Memory B cell (primary cell): ENCODE measurements around the gene CDC26.

Experiments
- ATAC-seq: fragments of 150-1000 bp; cut with Tn5 transposase; 2 replicates; pipeline ENCODE4 v1.10.0; 2021; ENCODE audit warnings: low read depth, mild to moderate bottlenecking, moderate library complexity
- DNase-seq, 2 donors: peaks; one replicate each; pipeline ENCODE4 v3.0.0; 2022; ENCODE audit warnings: low spot score in 2 of 2
- H3K27ac Mint-ChIP-seq: one replicate; pipeline ENCODE4 v1.8.0; 2022; ENCODE audit warnings: mild to moderate bottlenecking, moderate library complexity, mixed read lengths
- H3K27me3 Mint-ChIP-seq: one replicate; pipeline ENCODE4 v1.8.0; 2022; ENCODE audit warnings: mixed read lengths
- H3K36me3 Mint-ChIP-seq: one replicate; pipeline ENCODE4 v1.8.0; 2022; ENCODE audit warnings: mild to moderate bottlenecking, mixed read lengths
- H3K4me1 Mint-ChIP-seq: one replicate; pipeline ENCODE4 v1.8.0; 2022; ENCODE audit warnings: mixed read lengths
- H3K4me3 Mint-ChIP-seq: one replicate; pipeline ENCODE4 v1.8.0; 2022; ENCODE audit warnings: mild to moderate bottlenecking, moderate library complexity, mixed read lengths
- H3K9me3 Mint-ChIP-seq: one replicate; pipeline ENCODE4 v1.8.0; 2022; ENCODE audit warnings: mixed read lengths

Gene CDC26

DNA sequence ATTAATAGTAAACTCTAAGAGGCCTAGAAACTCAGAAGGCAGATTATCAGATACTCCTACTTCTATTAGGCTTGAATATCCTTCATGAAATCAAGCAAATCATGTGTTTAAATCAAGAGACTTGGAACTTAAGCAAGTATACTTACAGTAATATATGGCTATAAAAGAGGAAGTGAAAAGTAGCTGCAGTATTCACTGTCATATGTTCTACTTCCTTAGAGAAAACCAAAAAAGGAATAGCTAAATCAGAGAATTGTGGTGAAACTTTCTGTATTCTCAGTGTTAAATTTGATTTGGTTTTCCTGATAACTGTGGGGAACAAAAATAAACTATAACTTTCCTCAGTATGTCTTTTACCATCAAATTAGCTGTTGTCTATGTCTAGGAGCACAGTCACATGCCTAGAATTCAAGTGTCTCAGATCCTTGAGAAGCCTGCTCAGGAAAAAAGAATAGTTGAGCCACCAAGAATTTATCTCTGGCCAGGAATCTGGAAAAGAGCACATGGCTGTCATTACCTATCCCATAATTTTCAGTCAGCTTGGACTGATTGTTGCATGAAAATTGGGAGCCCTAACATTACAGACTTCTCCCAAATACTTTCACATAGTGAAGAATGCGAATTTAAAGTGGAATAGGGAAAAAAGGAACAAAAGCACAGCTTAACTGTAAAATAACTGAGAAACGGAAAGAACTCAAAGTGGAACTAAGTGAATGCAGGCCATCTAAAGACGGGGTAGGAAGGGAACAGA, 56.0 kb downstream of the CDC26 start:
- H3K4me1 Mint-ChIP-seq: peaks cover 23% of the 10 kb centered on the region

More for the DNA sequence above, 56.0 kb downstream of the CDC26 start:
- Mint-ChIP-seq H3K27ac (peak overlapping the region; percentile 90), H3K36me3 (peaks cover 5% of the 10 kb centered on the region), H3K4me3 (peak overlapping the region; percentile 96), H3K9me3 (no peaks in the 10 kb centered on the region), H3K27me3 (no peaks in the 10 kb centered on the region)
- ATAC-seq (peak; percentile 46), DNase-seq (no peak)
